Measurements from ENCODE around the gene SARS1. TPM values are rescaled to one million over a fixed set of nuclear protein-coding genes. Genes with fewer than 3 reads are reported as not detected.

Gene SARS1
- total and polyA plus RNA-seq, 2 experiments from 2014 or later: 353 to 365 TPM

DNA sequence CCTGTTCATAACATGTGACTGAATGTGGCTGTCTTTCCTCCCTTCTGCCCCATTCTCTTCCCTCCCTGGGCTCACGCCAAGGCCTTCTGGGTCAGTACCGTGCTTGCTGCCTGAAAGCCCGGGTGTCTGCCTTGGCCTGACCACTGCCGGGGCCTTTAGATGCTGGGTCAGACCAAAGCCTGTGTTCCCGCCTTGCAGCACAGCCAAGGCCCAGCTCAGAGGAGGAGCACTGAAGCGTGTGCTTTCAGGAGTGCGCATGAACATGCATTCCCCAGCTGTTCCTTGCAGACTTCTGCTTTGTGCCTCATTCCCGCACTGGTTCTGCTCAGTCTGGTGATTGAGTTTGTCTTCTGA, 27.0 kb upstream of the SARS1 start:
- H3K79me2 ChIP-seq (ENCODE audit: insufficient read depth): no peaks in the 10 kb centered on the region
- 0 out of 2 replicates have a peak, but pooled peaks cover under 1% of the 10 kb centered on the region for H3F3A ChIP-seq (ENCODE audit: insufficient read depth)
- no peaks in the 10 kb centered on the region for H3K27me3 ChIP-seq (replicated peaks; ENCODE audit: insufficient read depth)
- 31 to 33% methylated on average over 8 of the region's 8 CpGs for WGBS, 2 experiments (ENCODE audit: low coverage in 1 of 2, low lambda C conversion rate in 2 of 2, missing lambda C conversion rate in 2 of 2)
- no peak for TF ChIP-seq EZH2phosphoT487 (IDR thresholded peaks at IDR 0.05; ENCODE audit: insufficient read depth, low read depth)
- TF ChIP-seq EZH2 (IDR thresholded peaks at IDR 0.05; ENCODE audit: insufficient read depth, poor library complexity, severe bottlenecking): no peak
- peak; percentile 21 for DNase-seq
- no peak overlapping the region for H3K27ac ChIP-seq
- no peaks in the 10 kb centered on the region for H3K36me3 ChIP-seq (ENCODE audit: low read depth)
- H3K9me2 ChIP-seq (ENCODE audit: insufficient read depth): no peaks in the 10 kb centered on the region
- no peak overlapping the region for H3K4me2 ChIP-seq (ENCODE audit: unreplicated experiment)
- H3K4me1 ChIP-seq (ENCODE audit: insufficient read depth): 0 out of 2 replicates have a peak, but pooled peaks cover 6% of the 10 kb centered on the region
- H3K4me3 ChIP-seq: no peak overlapping the region
- in situ Hi-C loops (cut with MboI): no loop called here
- no peaks in the 10 kb centered on the region for H4K20me1 ChIP-seq (ENCODE audit: insufficient read depth)
- H2AFZ ChIP-seq: peak overlapping the region; percentile 41; the same call in 1 of the 2 replicates
- H3K9ac ChIP-seq: no peak overlapping the region
- no peaks in the 10 kb centered on the region for H3K9me3 ChIP-seq (ENCODE audit: low read depth)

DNA sequence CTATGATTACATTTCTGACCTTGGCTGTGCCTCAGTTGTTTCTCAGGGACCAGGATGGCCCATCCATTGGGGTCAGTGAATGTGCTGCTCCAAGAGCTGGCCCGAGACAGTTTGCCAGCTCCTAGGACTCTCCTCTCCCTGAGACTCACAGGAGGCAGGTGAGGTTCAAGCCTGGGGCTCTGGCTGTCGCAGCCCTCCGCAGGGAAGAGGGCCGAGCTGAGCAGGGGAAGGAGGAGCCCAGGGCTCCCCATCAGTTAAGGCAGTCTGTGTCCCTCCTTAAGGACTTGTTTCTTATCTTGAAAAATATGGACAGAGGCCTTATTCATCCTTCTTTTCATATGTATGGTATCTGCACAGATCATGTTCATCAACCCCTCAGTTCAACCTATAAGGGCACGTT, 26.6 kb upstream of the SARS1 start:
- no peak overlapping the region for H3K27ac ChIP-seq
- DNase-seq: no peak
- H3F3A ChIP-seq (ENCODE audit: insufficient read depth): no peaks in the 10 kb centered on the region
- H3K9me2 ChIP-seq (ENCODE audit: insufficient read depth): no peaks in the 10 kb centered on the region
- no peak overlapping the region for H3K4me2 ChIP-seq (ENCODE audit: unreplicated experiment)
- H3K4me3 ChIP-seq: no peak overlapping the region
- H2AFZ ChIP-seq: 0 out of 2 replicates have a peak overlapping the region, but pooled peaks have one; percentile 41
- 68 to 75% methylated on average over 5 of the region's 5 CpGs for WGBS, 2 experiments (ENCODE audit: low coverage in 1 of 2, low lambda C conversion rate in 2 of 2, missing lambda C conversion rate in 2 of 2)
- H3K4me1 ChIP-seq (ENCODE audit: insufficient read depth): 0 out of 2 replicates have a peak, but pooled peaks cover 6% of the 10 kb centered on the region
- no peaks in the 10 kb centered on the region for H3K9me3 ChIP-seq (ENCODE audit: low read depth)
- no peaks in the 10 kb centered on the region for H3K36me3 ChIP-seq (ENCODE audit: low read depth)
- H3K27me3 ChIP-seq (replicated peaks; ENCODE audit: insufficient read depth): no peaks in the 10 kb centered on the region
- no peaks in the 10 kb centered on the region for H4K20me1 ChIP-seq (ENCODE audit: insufficient read depth)
- no peak overlapping the region for H3K9ac ChIP-seq
- no peaks in the 10 kb centered on the region for H3K79me2 ChIP-seq (ENCODE audit: insufficient read depth)
- in situ Hi-C loops (cut with MboI): no loop called here
- TF ChIP-seq EZH2phosphoT487 (IDR thresholded peaks at IDR 0.05; ENCODE audit: insufficient read depth, low read depth): no peak
- TF ChIP-seq EZH2 (IDR thresholded peaks at IDR 0.05; ENCODE audit: insufficient read depth, poor library complexity, severe bottlenecking): no peak

DNA sequence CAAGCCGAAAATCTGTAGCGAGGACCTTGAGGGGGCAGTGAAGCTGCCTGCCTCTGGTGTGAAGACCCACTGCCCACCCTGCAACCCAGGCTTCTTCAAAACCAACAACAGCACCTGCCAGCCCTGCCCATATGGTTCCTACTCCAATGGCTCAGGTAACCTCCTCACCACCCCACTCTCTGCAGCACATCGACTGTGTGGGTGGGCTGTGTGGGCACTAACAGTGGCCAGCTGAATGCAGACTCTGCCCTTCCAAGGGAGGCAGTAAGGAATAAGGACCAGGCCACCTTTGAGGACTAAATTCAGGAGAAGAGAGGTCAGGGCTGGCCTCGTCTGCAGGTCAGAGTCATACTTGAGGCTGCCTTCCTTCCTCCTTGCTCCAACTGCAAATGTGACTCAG, 25.5 kb upstream of the SARS1 start:
- Histone ChIP-seq H3K79me2 (ENCODE audit: insufficient read depth) (no peaks in the 10 kb centered on the region), H2AFZ (no peak overlapping the region), H3K4me2 (ENCODE audit: unreplicated experiment) (no peak overlapping the region), H3K36me3 (ENCODE audit: low read depth) (no peaks in the 10 kb centered on the region), H3K27me3 (replicated peaks; ENCODE audit: insufficient read depth) (no peaks in the 10 kb centered on the region), H4K20me1 (ENCODE audit: insufficient read depth) (no peaks in the 10 kb centered on the region), H3F3A (ENCODE audit: insufficient read depth) (no peaks in the 10 kb centered on the region), H3K9me2 (ENCODE audit: insufficient read depth) (no peaks in the 10 kb centered on the region), H3K9me3 (ENCODE audit: low read depth) (no peaks in the 10 kb centered on the region), H3K9ac (no peak overlapping the region), H3K4me1 (ENCODE audit: insufficient read depth) (0 out of 2 replicates have a peak, but pooled peaks cover 6% of the 10 kb centered on the region), H3K27ac (no peak overlapping the region), H3K4me3 (no peak overlapping the region)
- DNase-seq: no peak
- in situ Hi-C loops (cut with MboI): no loop called here
- 92 to 97% methylated on average over 4 of the region's 4 CpGs for WGBS, 2 experiments (ENCODE audit: low coverage in 1 of 2, low lambda C conversion rate in 2 of 2, missing lambda C conversion rate in 2 of 2)
- no peak for TF ChIP-seq EZH2phosphoT487 (IDR thresholded peaks at IDR 0.05; ENCODE audit: insufficient read depth, low read depth)
- TF ChIP-seq EZH2 (IDR thresholded peaks at IDR 0.05; ENCODE audit: insufficient read depth, poor library complexity, severe bottlenecking): no peak

DNA sequence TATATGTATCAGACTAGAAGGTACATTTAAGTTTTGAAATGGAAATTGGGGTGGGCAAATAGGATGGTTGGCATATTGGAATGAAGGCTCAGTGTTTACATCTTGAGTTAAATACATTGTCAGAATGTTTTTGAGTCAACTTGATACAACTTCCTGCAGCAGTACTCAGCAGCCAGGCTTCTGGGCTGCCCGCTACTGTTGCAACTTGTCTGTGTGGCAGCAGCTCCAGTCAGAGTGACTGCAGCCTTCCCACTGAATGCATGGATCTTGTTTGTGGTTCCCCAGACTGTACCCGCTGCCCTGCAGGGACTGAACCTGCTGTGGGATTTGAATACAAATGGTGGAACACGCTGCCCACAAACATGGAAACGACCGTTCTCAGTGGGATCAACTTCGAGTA, 24.9 kb upstream of the SARS1 start:
- H3K4me1 ChIP-seq (ENCODE audit: insufficient read depth): 0 out of 2 replicates have a peak, but pooled peaks cover 6% of the 10 kb centered on the region
- no peaks in the 10 kb centered on the region for H3K36me3 ChIP-seq (ENCODE audit: low read depth)
- no peaks in the 10 kb centered on the region for H4K20me1 ChIP-seq (ENCODE audit: insufficient read depth)
- H2AFZ ChIP-seq: no peak overlapping the region
- DNase-seq: peak; percentile 15
- H3K4me3 ChIP-seq: no peak overlapping the region
- no peaks in the 10 kb centered on the region for H3F3A ChIP-seq (ENCODE audit: insufficient read depth)
- H3K9ac ChIP-seq: no peak overlapping the region
- H3K9me2 ChIP-seq (ENCODE audit: insufficient read depth): no peaks in the 10 kb centered on the region
- no peaks in the 10 kb centered on the region for H3K9me3 ChIP-seq (ENCODE audit: low read depth)
- in situ Hi-C loops (cut with MboI): no loop called here
- no peak overlapping the region for H3K27ac ChIP-seq
- H3K4me2 ChIP-seq (ENCODE audit: unreplicated experiment): no peak overlapping the region
- TF ChIP-seq EZH2phosphoT487 (IDR thresholded peaks at IDR 0.05; ENCODE audit: insufficient read depth, low read depth): no peak
- TF ChIP-seq EZH2 (IDR thresholded peaks at IDR 0.05; ENCODE audit: insufficient read depth, poor library complexity, severe bottlenecking): no peak
- 65 to 74% methylated on average over 6 of the region's 6 CpGs for WGBS, 2 experiments (ENCODE audit: low coverage in 1 of 2, low lambda C conversion rate in 2 of 2, missing lambda C conversion rate in 2 of 2)
- no peaks in the 10 kb centered on the region for H3K79me2 ChIP-seq (ENCODE audit: insufficient read depth)
- H3K27me3 ChIP-seq (replicated peaks; ENCODE audit: insufficient read depth): no peaks in the 10 kb centered on the region

DNA sequence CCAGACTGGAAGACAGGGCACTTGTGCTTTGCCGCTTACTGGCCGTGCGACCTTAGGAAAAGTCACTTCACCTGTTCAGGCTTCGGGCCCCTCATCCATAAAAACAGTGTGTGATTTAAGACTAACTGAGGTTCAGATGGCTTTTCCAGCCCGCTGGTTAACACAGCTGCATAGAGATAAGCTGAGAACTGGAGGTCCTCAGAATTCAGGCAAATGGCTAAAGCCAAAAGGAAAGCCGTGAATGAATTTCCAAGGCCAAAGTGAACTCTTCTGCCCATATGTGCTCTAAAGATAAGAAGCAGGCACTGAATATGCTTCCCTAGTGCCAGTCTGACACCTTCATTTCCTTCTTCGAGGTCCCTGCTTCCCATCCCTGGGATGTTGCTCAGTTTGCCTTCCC, 23.5 kb upstream of the SARS1 start:
- no peak for DNase-seq
- no peaks in the 10 kb centered on the region for H3K36me3 ChIP-seq (ENCODE audit: low read depth)
- no peak overlapping the region for H2AFZ ChIP-seq
- in situ Hi-C loops (cut with MboI): no loop called here
- no peak overlapping the region for H3K4me3 ChIP-seq
- H3F3A ChIP-seq (ENCODE audit: insufficient read depth): no peaks in the 10 kb centered on the region
- H4K20me1 ChIP-seq (ENCODE audit: insufficient read depth): no peaks in the 10 kb centered on the region
- no peak for TF ChIP-seq EZH2phosphoT487 (IDR thresholded peaks at IDR 0.05; ENCODE audit: insufficient read depth, low read depth)
- no peak overlapping the region for H3K4me2 ChIP-seq (ENCODE audit: unreplicated experiment)
- no peaks in the 10 kb centered on the region for H3K9me3 ChIP-seq (ENCODE audit: low read depth)
- H3K27me3 ChIP-seq (replicated peaks; ENCODE audit: insufficient read depth): no peaks in the 10 kb centered on the region
- H3K4me1 ChIP-seq (ENCODE audit: insufficient read depth): 0 out of 2 replicates have a peak, but pooled peaks cover 6% of the 10 kb centered on the region
- no peaks in the 10 kb centered on the region for H3K79me2 ChIP-seq (ENCODE audit: insufficient read depth)
- H3K27ac ChIP-seq: no peak overlapping the region
- 77 to 78% methylated on average over 7 of the region's 7 CpGs for WGBS, 2 experiments (ENCODE audit: low coverage in 1 of 2, low lambda C conversion rate in 2 of 2, missing lambda C conversion rate in 2 of 2)
- no peak overlapping the region for H3K9ac ChIP-seq
- no peaks in the 10 kb centered on the region for H3K9me2 ChIP-seq (ENCODE audit: insufficient read depth)
